MCF 10A (cell line): Measurements from ENCODE around the gene AATK. TPM values are rescaled to one million over a fixed set of nuclear protein-coding genes. Genes with fewer than 3 reads are reported as not detected.

Source experiments
- BruUV-seq: library from RNA; stranded (reverse); fragments of 400-500 nt; replicated peaks from 2 replicates; lab custom pipeline; 2021; lab: Mats Ljungman, UMichigan
- CTCF ChIA-PET: fragments of 300-600 bp; sonication (Branson Sonifier 250); formaldehyde crosslinking; extraction: SDS; loops from one replicate; lab custom pipeline; 2021; ENCODE audit warnings: antibody characterized with exemption, inconsistent platforms; lab: Yijun Ruan, JAX
- POLR2A ChIA-PET: fragments of 300-600, 350-650 bp; sonication (Branson Sonifier 250); formaldehyde crosslinking; extraction: SDS; loops from one replicate; lab custom pipeline; 2020; ENCODE audit warnings: antibody characterized with exemption, inconsistent platforms; lab: Yijun Ruan, JAX
- DNase-seq: peaks from one replicate; pipeline ENCODE4 v3.0.0-alpha.2; 2018; ENCODE audit not compliant: unreplicated experiment
- H3K27ac Mint-ChIP-seq: one replicate; pipeline ENCODE4 v1.8.0; 2022; ENCODE audit warnings: mild to moderate bottlenecking, low read depth, mixed read lengths; ENCODE audit not compliant: unreplicated experiment
- H3K27me3 Mint-ChIP-seq: one replicate; pipeline ENCODE4 v1.8.0; 2022; ENCODE audit warnings: mixed read lengths; ENCODE audit not compliant: insufficient read depth, unreplicated experiment
- H3K36me3 Mint-ChIP-seq: one replicate; pipeline ENCODE4 v1.8.0; 2022; ENCODE audit warnings: mild to moderate bottlenecking, moderate library complexity, mixed read lengths; ENCODE audit not compliant: insufficient read depth, unreplicated experiment
- H3K4me1 Mint-ChIP-seq: one replicate; pipeline ENCODE4 v1.8.0; 2022; ENCODE audit warnings: mixed read lengths; ENCODE audit not compliant: insufficient read depth, unreplicated experiment
- H3K4me3 Mint-ChIP-seq: one replicate; pipeline ENCODE4 v1.8.0; 2022; ENCODE audit warnings: mild to moderate bottlenecking, moderate library complexity, mixed read lengths; ENCODE audit not compliant: unreplicated experiment
- H3K9me3 Mint-ChIP-seq: one replicate; pipeline ENCODE4 v1.8.0; 2022; ENCODE audit warnings: mixed read lengths; ENCODE audit not compliant: unreplicated experiment
- CTCF ChIP-seq: fragments of 200-600 bp; IDR thresholded peaks from one replicate; pipeline ENCODE4 v1.8.0; 2022; ENCODE audit warnings: antibody characterized with exemption, mild to moderate bottlenecking; ENCODE audit not compliant: unreplicated experiment
- intact Hi-C: fragments of 100-400 bp; cut with micrococcal nuclease; formaldehyde crosslinking; loops from 2 replicates; pipeline ENCODE4 v1.14.1; 2022
- total RNA-seq: library from RNA; stranded (reverse); gene quantifications from 2 replicates; pipeline ENCODE4 v1.2.3, GENCODE V29; 2022

AATK gene
- total RNA-seq, 1 experiment from 2014 or later: 1.4 TPM

- H3K36me3 Mint-ChIP-seq: no peaks in the 10 kb centered on the region
- no peaks in the 10 kb centered on the region for H3K27me3 Mint-ChIP-seq
- no peaks in the 10 kb centered on the region for H3K9me3 Mint-ChIP-seq
- intact Hi-C loops: loop anchor here (2.0 kb wide), 3 partner anchors 58 to 340 kb away; no protein-coding TSS in a partner anchor
- no peaks in the 10 kb centered on the region for H3K4me1 Mint-ChIP-seq
- TF ChIP-seq CTCF: no peak
- POLR2A ChIA-PET: interaction anchor here (0.5 to 0.6 kb wide), 2 partner anchors 71 to 92 kb away, joined by 3 read pairs; no protein-coding TSS in a partner anchor
- no peak for DNase-seq
- no TSS peak for BruUV-seq
- H3K4me3 Mint-ChIP-seq: no peak overlapping the region
- H3K27ac Mint-ChIP-seq: no peak overlapping the region
- CTCF ChIA-PET: interaction anchor here (0.6 to 1.7 kb wide), 15 partner anchors 9 to 458 kb away, joined by 3 to 7 read pairs (median 3); no protein-coding TSS in a partner anchor
Measured at GRCh38 chr17:81143200-81143527, 22.9 kb downstream of the AATK start.

- Mint-ChIP-seq H3K27ac (no peak overlapping the region), H3K27me3 (no peaks in the 10 kb centered on the region), H3K4me1 (no peaks in the 10 kb centered on the region), H3K36me3 (no peaks in the 10 kb centered on the region), H3K9me3 (no peaks in the 10 kb centered on the region), H3K4me3 (no peak overlapping the region)
- DNase-seq: peak; percentile 79
- TF ChIP-seq CTCF: peak; percentile 56
- intact Hi-C loops: loop anchor here (2.0 kb wide), 3 partner anchors 58 to 340 kb away; no protein-coding TSS in a partner anchor
- POLR2A ChIA-PET: interaction anchor here (0.5 to 1.5 kb wide), 4 partner anchors 48 to 91 kb away, joined by 3 to 4 read pairs (median 4); no protein-coding TSS in a partner anchor
- CTCF ChIA-PET: interaction anchor here (0.6 to 1.7 kb wide), 19 partner anchors 9 to 867 kb away, joined by 3 to 7 read pairs (median 3); no protein-coding TSS in a partner anchor
- BruUV-seq: no TSS peak
Measured at GRCh38 chr17:81142301-81143199, 23.5 kb downstream of the AATK start.

- Mint-ChIP-seq H3K27me3 (no peaks in the 10 kb centered on the region), H3K4me1 (peaks cover under 1% of the 10 kb centered on the region), H3K36me3 (no peaks in the 10 kb centered on the region), H3K9me3 (no peaks in the 10 kb centered on the region), H3K4me3 (no peak overlapping the region), H3K27ac (no peak overlapping the region)
- POLR2A ChIA-PET: interaction anchor here (1.0 kb wide), 1 partner anchor 99 kb away, joined by 4 read pairs; the partner anchor contains the start of gene NDUFAF8
- TF ChIP-seq CTCF: no peak
- intact Hi-C loops: no loop called here
- DNase-seq: no peak
- BruUV-seq: no TSS peak
- CTCF ChIA-PET: interaction anchor here (0.6 kb wide), 1 partner anchor 460 kb away, joined by 6 read pairs; no protein-coding TSS in a partner anchor
Measured at GRCh38 chr17:81140695-81141094, 25.3 kb downstream of the AATK start.

GRCh38 chr17:81140018-81140417 is 26.0 kb downstream of the AATK start:
- CTCF ChIA-PET: interaction anchor here (0.6 kb wide), 2 partner anchors 19 to 460 kb away, joined by 3 to 6 read pairs; no protein-coding TSS in a partner anchor
- no peaks in the 10 kb centered on the region for H3K27me3 Mint-ChIP-seq
- H3K4me3 Mint-ChIP-seq: no peak overlapping the region
- no peak for DNase-seq
- no TSS peak for BruUV-seq
- H3K36me3 Mint-ChIP-seq: no peaks in the 10 kb centered on the region
- POLR2A ChIA-PET: interaction anchor here (1.0 kb wide), 1 partner anchor 100 kb away, joined by 4 read pairs; the partner anchor contains the start of gene NDUFAF8
- H3K9me3 Mint-ChIP-seq: no peaks in the 10 kb centered on the region
- peaks cover 6% of the 10 kb centered on the region for H3K4me1 Mint-ChIP-seq
- intact Hi-C loops: no loop called here
- no peak overlapping the region for H3K27ac Mint-ChIP-seq
- TF ChIP-seq CTCF: no peak
